ENCODE measurements around the gene SORBS1.

GRCh38 chr10:95567903-95568630 is 6.9 kb upstream of the SORBS1 start:
- TF ChIP-seq CTCF (IDR thresholded peaks at IDR 0.05): no peak
- no peak for TF ChIP-seq POLR2A (IDR thresholded peaks at IDR 0.05)
- no peak for TF ChIP-seq POLR2AphosphoS5 (IDR thresholded peaks at IDR 0.05; ENCODE audit: insufficient read depth in 1 of 2, low read depth in 1 of 2)
